Measurements from ENCODE around the gene BMP15.

BMP15 gene

GRCh38 chrX:50910685-50911176, at the start of gene BMP15:
Gene BMP15 (plus strand): TSS chrX:50910735. CDS start chrX:50910784, 49 bp downstream.
- no peak for DNase-seq

DNA sequence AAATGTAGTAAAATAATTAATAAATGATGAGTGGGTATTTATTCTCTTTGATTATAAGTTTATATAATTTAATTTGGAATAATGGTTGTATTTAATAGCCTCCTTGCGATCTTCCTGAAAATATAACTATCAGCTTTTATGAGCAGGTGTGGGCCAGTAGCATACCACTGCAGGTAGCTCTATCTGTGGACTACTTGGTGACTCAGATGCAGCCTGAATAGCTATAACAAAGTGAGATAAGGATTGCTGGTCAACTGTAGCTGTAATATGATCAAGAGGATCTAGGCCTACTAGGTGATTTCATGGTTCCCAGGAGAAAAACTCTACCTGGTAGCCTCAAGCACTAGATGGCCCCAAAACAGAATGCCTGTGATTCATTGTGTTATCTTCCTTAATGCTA, 47.1 kb upstream of the BMP15 start:
- no peak for DNase-seq

DNA sequence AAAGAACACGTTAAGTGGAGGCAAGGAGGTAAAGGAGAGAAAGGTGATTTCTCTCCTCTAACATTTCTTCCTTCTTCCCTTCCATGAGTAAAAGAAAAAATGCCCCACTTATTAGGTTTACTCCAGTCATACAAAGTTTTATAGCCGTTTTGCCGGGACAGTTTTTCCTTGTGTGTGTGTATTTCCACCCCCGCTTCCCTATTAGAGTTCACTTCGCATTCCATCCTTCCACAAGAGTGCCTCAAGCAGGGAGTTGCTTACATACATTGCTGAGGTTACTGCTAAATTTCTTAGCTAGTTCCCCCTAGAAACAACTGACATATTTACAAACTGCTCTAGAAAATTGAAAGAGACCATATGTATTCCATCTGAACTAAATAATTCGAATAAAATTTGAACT, 45.2 kb upstream of the BMP15 start:
- no peak for DNase-seq

DNA sequence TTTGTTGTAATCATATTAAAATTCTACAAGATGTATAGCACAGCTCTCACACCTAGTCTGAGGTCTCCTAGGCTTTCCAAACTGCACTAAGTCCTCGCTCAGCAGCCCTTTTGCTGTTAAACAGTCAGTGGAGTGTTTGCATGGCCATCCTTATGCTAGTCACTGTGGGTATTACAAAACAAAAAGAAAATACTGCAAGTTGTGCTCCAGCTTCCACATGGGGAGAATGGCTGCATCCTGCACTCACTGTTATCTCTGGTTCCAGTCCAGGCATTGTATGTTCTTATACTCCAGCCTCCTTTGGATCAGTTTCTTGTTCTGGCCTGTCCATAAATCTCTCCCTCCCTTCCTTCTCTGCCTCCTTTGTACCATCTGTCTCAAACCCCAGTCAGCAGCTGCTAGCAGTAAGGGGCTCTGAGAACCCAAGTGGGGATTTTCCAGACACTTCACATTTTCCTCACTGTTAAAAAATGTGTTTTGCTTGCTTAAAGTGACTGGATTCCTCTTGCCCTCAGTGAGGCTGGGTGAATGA, 38.5 kb upstream of the BMP15 start:
- DNase-seq: no peak

- no peak for DNase-seq
These were observed 35.7 kb upstream of the BMP15 start for GRCh38 chrX:50874876-50875275.

- DNase-seq: no peak
These were observed 34.0 kb upstream of the BMP15 start for GRCh38 chrX:50876551-50876950.

- no peak for DNase-seq
These were observed 33.2 kb upstream of the BMP15 start for GRCh38 chrX:50877310-50877709.

DNA sequence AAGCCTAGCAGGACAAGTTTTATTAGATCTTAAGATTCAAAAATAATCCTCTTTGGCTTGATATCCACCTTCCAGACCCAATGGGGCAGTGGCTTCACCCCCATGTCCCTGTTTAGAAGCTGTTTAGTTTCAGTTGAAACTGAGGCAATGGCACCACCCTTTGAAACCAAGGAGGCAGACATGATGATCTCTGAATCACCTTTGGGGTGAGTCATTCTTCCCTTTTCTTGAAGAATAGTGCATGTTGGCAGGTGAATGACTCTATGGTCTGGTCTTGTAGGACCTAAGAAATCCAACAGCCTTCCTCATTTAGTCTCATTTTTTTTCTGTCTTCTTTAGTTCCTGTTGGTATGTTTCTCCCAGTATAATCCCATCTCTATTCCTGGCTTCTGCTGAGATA, 29.5 kb upstream of the BMP15 start:
- no peak for DNase-seq

DNA sequence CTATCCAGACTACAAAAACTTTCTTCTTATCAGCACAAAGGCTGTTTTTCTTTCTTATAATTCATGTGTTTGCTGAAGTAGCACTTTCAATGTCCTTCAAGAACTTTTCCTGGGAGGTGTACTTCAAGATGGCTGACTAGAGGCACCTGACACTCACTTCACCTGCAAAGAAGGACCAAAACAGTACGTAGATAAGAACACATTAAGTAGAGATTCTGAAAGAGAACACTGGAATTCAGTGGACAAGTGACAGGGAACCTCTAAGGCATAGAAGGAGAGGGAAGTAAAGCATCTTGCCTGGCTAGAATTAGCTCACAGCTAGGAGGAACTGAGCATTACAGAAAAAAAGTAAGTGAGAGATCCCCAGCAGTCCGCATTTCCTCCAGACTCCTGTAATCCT, 21.7 kb upstream of the BMP15 start:
- DNase-seq: no peak

DNA sequence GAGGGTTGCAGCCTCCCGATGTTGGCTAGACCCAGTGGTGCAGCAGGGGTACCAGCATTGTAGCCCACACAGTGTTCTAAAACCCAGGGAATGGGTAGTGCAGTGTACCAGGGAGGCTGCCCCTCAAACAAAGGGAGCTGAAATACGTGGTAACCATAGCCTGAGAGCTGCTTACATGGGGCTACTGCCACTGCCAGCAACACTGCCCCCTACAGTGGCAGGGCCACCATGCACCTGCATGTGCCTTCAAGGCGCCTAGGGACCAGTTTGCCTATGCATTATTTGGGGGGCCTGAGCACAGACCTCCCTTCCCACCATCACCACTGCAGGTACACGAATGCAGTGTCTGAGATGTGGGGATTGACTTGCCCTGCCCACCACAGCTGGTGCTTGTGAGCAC, 21.0 kb upstream of the BMP15 start:
- DNase-seq: no peak

GRCh38 chrX:50893047-50893446, 17.5 kb upstream of the BMP15 start:
- DNase-seq: no peak

GRCh38 chrX:50893466-50893865, 17.1 kb upstream of the BMP15 start:
- DNase-seq: no peak

GRCh38 chrX:50905334-50905733, 5.2 kb upstream of the BMP15 start:
- no peak for DNase-seq

DNA sequence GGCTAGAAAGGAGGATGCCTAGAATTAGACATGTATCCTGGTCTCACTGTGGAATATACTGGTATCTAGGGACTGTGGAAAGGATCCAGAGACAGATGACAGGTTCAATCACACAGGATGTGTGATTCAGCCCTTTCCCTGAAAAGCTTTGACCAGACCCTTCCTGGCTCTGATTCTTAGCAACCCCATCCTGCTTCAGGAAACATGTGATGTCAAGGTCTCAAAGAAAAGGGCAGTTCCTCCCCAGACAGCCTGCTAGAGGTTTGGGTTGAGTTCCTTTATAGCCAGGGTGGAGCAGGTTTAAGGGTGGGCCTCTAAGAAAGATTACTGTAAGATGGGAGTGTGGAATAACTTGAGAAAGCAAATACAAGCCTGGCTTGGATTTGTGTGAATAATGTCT, 3.0 kb downstream of the BMP15 start:
- no peak for DNase-seq

GRCh38 chrX:50920132-50920531, 9.6 kb downstream of the BMP15 start:
- no peak for DNase-seq

GRCh38 chrX:50927127-50927526, 16.6 kb downstream of the BMP15 start:
- no peak for DNase-seq

- DNase-seq: no peak
These were observed 31.1 kb downstream of the BMP15 start for GRCh38 chrX:50941638-50942037.

DNA sequence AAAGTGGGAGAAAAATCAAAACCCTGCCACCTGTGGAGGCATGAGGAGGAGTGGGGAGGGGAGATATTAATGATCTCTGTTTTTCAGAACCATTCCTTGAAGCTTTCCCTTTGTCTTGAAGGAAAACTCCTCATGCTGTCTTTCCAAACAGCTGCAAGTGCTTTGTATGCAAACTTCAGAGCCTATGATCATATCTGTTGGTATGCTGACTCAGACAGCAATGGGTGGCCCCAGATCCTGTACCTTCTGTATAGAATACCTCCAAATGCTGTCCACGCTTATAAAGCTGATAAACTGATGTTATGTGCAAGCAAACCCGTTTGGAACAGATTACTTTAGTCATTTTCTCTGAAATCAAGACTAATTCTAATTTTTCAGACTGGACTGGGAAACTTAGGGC, 31.9 kb downstream of the BMP15 start:
- no peak for DNase-seq

DNA sequence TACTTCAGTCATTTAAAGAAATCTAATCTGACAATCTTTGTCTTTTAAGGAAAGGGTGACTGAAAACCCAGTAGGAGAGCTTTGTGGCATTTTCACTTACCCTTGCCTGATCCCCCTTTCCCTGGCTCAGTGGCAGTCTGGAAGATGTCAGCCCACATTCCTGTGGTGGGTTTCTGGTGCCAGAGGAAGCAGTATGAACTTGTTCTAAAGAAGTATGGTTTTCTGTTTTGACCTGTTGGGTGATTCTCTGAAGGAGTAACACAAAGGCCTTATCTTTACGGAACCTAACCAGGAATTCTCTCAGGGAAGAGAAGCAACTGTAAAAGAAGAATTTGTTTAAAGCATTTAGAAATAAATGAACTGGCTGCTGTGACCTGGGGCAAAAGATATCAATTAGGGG, 41.9 kb downstream of the BMP15 start:
- DNase-seq: no peak

DNA sequence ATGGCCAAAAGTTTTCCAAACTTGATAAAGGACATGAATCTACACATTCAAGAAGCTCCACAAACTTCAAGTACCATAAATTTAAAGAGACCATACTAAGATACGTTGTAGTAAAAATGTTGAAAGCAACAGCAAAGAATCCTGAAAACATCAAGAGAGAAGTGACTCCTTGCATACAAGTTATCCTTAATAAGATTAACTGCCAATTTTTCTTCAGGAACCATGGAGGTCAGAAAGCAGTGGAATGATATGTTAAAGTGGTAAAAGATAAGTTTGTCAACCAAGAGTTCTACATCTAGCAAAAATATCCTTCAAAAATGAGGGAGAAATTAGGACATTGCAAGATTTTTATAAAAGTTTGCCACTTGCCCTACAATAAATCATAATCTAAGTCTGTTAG, 43.3 kb downstream of the BMP15 start:
- DNase-seq: no peak

GRCh38 chrX:50962156-50962555, 51.6 kb downstream of the BMP15 start:
- no peak for DNase-seq

DNA sequence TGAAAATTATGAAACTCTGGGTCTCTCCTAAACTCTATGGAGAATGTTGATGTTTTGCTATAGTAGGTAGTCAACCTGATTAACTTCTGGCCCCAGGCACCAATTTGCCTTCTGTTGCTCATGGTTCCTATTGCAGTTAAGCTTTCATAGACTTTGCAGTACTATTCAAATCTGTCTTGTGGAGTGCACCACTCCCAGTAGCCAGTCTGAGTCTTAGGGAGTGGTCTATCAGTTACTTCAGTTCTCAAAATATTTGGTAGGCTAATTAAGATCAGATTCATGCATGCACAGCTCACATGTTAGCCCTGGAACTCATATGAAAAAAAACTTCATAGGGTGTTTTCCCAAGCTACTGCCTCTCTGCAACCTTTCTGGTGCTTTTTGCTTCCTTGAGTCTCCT, 53.3 kb downstream of the BMP15 start:
- DNase-seq: no peak

Data from CD4-positive, alpha-beta T cell treated with Interleukin-4 for 4 hours (primary cell).